GM12875 (cell line): Measurements from ENCODE around the gene NFILZ.

Experiments
- H3K4me3 ChIP-seq: one replicate; pipeline ENCODE4 v1.5.1; 2011; ENCODE audit warnings: low read depth, low read length, control low read depth
- CTCF ChIP-seq: IDR thresholded peaks from 2 replicates; pipeline ENCODE4 v1.5.1; 2011; ENCODE audit warnings: low read depth, mild to moderate bottlenecking, control low read depth, inconsistent platforms, low read length, moderate library complexity, borderline replicate concordance; ENCODE audit not compliant: insufficient read depth

Gene NFILZ

GRCh38 chr19:8607386-8607785, 23.0 kb upstream of the NFILZ start:
- H3K4me3 ChIP-seq = no peak overlapping the region
- no peak for TF ChIP-seq CTCF

GRCh38 chr19:8608941-8609278, 21.5 kb upstream of the NFILZ start:
- H3K4me3 ChIP-seq = no peak overlapping the region
- TF ChIP-seq CTCF = no peak

DNA sequence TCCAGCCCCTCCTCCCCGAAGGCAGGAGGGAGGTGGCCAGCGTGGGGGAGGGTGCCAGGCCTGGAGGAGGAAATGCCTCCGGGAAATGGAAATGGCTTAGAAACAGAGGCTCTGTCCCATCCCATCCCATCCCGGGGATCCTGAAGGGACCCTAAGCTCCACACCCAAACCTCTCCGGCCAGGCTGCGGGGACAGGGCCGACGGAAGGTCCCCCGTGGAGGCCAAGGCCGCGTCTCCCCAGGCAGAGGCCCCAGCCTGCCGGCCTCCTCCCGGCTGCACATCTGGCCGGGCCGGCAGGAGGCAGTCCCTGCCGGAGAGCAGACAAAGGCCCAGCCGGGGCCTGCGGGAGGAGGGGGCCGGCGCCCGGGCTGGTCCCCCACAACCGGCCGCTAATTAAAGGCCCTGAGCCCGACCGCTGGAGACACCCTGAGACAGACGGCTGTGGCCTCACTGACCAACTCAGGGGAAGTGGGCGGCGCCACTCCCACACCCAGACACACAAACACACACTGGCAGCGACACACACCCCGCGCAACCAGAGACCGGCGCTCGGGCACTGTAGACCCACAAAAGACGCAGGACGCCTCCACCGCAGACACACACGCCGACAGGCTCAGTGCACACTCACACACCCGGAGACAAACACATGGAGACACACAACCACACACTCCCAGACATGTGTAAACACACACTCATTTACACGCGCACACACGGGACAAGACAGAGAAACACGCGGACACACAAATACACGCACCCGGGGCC, 21.0 kb upstream of the NFILZ start:
- H3K4me3 ChIP-seq = no peak overlapping the region
- TF ChIP-seq CTCF = no peak

GRCh38 chr19:8610041-8610935, 20.1 kb upstream of the NFILZ start, which contains the start of gene ADAMTS10:
Gene ADAMTS10, minus strand, starts transcription at chr19:8610715. Its CDS starts 5,005 bp downstream, at chr19:8605710.
- no peak within 1 kb of the TSS for H3K4me3 ChIP-seq
- no peak for TF ChIP-seq CTCF

DNA sequence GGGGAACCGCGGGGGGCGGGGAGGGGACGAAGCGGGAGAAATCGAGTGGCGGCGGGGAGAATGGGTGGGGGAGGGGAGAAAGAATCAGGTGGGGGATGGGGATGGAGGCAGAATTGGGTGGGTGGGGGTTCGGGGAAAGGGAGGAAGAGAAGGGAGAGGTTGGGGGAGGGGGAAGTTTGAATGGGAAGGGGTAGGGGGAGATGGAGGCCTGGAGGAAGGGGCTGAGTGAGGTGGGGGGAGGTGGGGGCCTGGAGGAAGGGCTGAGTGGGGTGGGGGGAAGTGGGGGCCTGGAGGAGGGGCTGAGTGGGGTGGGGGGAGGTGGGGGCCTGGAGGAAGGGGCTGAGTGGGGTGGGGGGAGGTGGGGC, 19.5 kb upstream of the NFILZ start:
- no peak overlapping the region for H3K4me3 ChIP-seq
- TF ChIP-seq CTCF = no peak

DNA sequence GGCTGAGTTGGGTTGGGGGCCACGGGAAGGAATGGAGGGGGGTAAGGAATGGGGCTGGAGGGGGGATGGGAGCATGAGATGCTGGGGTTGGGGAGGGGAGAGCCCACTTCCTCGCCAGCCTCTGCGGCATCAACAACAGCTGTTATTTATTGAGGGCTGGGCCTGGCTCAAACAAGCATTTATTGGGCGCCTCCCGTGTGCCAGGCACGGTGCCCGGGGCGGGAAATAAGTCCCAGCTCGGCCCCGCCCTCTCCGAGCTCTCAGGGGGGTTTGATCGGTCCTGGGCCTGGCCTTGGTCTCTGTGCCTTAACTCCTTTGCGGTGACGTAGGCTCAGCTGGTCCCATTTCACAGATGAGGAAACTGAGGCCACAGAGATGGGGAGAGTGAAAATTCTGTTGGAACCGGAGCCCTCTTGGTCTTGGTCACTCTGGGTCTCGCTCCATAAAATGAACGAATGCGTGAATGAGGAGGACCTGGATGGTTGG, 19.0 kb upstream of the NFILZ start:
- no peak for TF ChIP-seq CTCF
- no peak overlapping the region for H3K4me3 ChIP-seq
